ENCODE measurements around the gene ST7L. TPM values are rescaled to one million over a fixed set of nuclear protein-coding genes. Genes with fewer than 3 reads are reported as not detected.

Gene ST7L
- total and polyA plus RNA-seq, 2 donors (not counting 1 experiment from before 2014, with no cell fraction given) = 14.6 to 18.0 TPM

GRCh38 chr1:112638110-112638428 lies 19.1 kb upstream of the ST7L start:
- Histone ChIP-seq H3K27me3 (ENCODE audit: control insufficient read depth, insufficient read depth, low read length) (no peaks in the 10 kb centered on the region), H3K4me2 (ENCODE audit: extremely low read depth, insufficient read depth, low read length) (no peak overlapping the region), H3K79me2 (ENCODE audit: control insufficient read depth, insufficient read depth, low read length) (peaks cover 83% of the 10 kb centered on the region), H3K9ac (ENCODE audit: insufficient read depth, low read length) (no peak overlapping the region), H3K36me3 (ENCODE audit: control insufficient read depth, insufficient read depth, low read length) (no peaks in the 10 kb centered on the region), H2AFZ (ENCODE audit: low read length) (no peak overlapping the region), H3K9me3 (ENCODE audit: control insufficient read depth, insufficient read depth, low read depth, low read length) (no peaks in the 10 kb centered on the region), H3K4me3 (replicated peaks in 1 of 4; ENCODE audit: control extremely low read depth in 1 of 4, insufficient read depth in 1 of 4, low read depth in 3 of 4, low read length in 4 of 4) (no peak overlapping the region), H3K4me1 (ENCODE audit: control insufficient read depth, extremely low read depth, insufficient read depth, low read length) (peaks cover 3% of the 10 kb centered on the region), H3K27ac (ENCODE audit: insufficient read depth, low read length) (no peak overlapping the region), H4K20me1 (ENCODE audit: control insufficient read depth, extremely low read depth, insufficient read depth, low read length) (peaks cover 6% of the 10 kb centered on the region)
- TF ChIP-seq CTCF (conservative IDR thresholded peaks at IDR 0.05 in 1 of 2, IDR thresholded peaks at IDR 0.05 in 1 of 2; ENCODE audit: low read depth in 1 of 2, low read length in 2 of 2) (no peak), EZH2 (IDR thresholded peaks at IDR 0.05; ENCODE audit: low read length, missing control alignments) (no peak)
- DNase-seq (ENCODE audit: low read depth in 2 of 2) = no peak

DNA sequence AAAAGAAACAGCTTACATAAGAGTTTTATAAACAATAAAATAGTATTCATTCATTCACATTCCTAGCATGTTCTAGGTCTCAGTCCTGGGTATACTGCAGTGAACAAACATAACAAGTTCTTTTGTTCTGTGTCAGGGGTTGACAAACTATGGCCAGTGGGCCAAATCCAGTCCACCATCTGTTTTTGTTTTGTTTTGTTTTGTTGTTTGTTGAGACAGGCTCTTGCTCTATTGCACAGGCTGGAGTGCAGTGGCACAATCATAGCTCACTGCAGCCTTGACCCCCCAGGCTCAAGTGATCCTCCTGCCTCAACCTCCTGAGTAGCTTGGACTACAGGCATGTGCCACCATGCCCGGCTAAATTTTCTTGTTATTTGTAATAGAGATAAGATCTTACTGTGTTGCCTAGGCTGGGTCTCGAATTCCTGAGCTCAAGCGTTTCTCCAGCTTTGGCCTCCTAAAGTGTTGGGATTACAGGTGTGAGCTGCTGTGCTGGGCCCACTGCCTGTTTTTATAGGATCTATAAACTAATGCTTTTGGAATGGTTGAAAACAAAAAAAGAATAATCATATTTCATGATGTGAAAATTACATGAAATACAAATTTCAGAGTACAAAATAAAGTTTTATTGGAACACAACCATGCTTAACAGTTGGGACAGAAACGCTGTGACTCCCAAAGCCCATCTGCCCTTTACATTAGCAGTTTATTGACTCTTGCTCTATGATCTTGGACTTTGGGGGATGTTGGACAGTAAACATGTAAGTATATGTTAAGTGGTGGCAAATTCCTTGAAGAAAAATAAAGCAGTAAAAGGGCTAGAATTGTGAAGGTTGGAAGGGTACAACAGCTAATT lies 18.5 kb upstream of the ST7L start:
- TF ChIP-seq EZH2 (IDR thresholded peaks at IDR 0.05; ENCODE audit: low read length, missing control alignments) (no peak), CTCF (conservative IDR thresholded peaks at IDR 0.05 in 1 of 2, IDR thresholded peaks at IDR 0.05 in 1 of 2; ENCODE audit: low read depth in 1 of 2, low read length in 2 of 2) (no peak)
- Histone ChIP-seq H3K4me2 (ENCODE audit: extremely low read depth, insufficient read depth, low read length) (peak overlapping the region; percentile 25), H3K4me1 (ENCODE audit: control insufficient read depth, extremely low read depth, insufficient read depth, low read length) (peaks cover 3% of the 10 kb centered on the region), H3K27me3 (ENCODE audit: control insufficient read depth, insufficient read depth, low read length) (no peaks in the 10 kb centered on the region), H2AFZ (ENCODE audit: low read length) (no peak overlapping the region), H3K4me3 (replicated peaks in 1 of 4; ENCODE audit: control extremely low read depth in 1 of 4, insufficient read depth in 1 of 4, low read depth in 3 of 4, low read length in 4 of 4) (no peak overlapping the region), H3K9ac (ENCODE audit: insufficient read depth, low read length) (no peak overlapping the region), H3K27ac (ENCODE audit: insufficient read depth, low read length) (peak overlapping the region; percentile 31), H3K9me3 (ENCODE audit: control insufficient read depth, insufficient read depth, low read depth, low read length) (no peaks in the 10 kb centered on the region), H3K79me2 (ENCODE audit: control insufficient read depth, insufficient read depth, low read length) (peaks cover 84% of the 10 kb centered on the region), H4K20me1 (ENCODE audit: control insufficient read depth, extremely low read depth, insufficient read depth, low read length) (peaks cover 6% of the 10 kb centered on the region), H3K36me3 (ENCODE audit: control insufficient read depth, insufficient read depth, low read length) (no peaks in the 10 kb centered on the region)
- DNase-seq (ENCODE audit: low read depth in 2 of 2) = peak in 1 of 2 donors; percentile 53

DNA sequence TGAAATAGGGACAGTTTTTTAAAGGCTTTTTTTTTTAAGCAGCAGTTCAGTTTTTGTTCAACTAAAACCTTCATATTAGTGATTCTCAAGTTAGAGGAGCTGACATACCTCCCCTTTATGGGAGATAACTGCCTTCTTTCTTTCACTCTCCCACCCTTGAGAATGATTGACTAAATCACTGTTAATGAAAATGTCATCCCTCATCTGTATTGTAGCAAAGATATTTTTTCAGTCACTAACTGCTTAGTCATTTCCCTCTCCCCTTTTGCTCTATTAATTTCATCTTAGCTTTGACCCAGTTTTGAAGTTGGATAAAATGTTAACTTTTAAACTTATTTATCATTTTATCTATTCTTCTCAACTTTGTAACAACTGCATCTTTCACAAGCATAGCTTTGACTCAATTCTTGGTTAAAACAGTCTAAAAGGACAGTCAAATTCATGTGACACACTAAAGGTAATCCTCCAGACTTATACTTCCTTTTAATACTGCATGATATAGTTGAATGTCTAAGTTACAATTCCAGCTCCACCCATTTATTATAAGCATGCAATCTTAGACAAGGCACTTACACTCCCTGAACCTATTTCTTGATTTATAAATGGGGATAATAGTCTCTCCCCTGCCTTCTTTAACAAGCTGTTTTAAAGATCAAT lies 17.8 kb upstream of the ST7L start:
- Histone ChIP-seq H3K9ac (ENCODE audit: insufficient read depth, low read length) (no peak overlapping the region), H3K27ac (ENCODE audit: insufficient read depth, low read length) (peak overlapping the region; percentile 14), H4K20me1 (ENCODE audit: control insufficient read depth, extremely low read depth, insufficient read depth, low read length) (peaks cover 6% of the 10 kb centered on the region), H2AFZ (ENCODE audit: low read length) (no peak overlapping the region), H3K4me2 (ENCODE audit: extremely low read depth, insufficient read depth, low read length) (peak overlapping the region; percentile 25), H3K4me3 (replicated peaks in 1 of 4; ENCODE audit: control extremely low read depth in 1 of 4, insufficient read depth in 1 of 4, low read depth in 3 of 4, low read length in 4 of 4) (no peak overlapping the region), H3K9me3 (ENCODE audit: control insufficient read depth, insufficient read depth, low read depth, low read length) (no peaks in the 10 kb centered on the region), H3K4me1 (ENCODE audit: control insufficient read depth, extremely low read depth, insufficient read depth, low read length) (peaks cover 3% of the 10 kb centered on the region), H3K36me3 (ENCODE audit: control insufficient read depth, insufficient read depth, low read length) (no peaks in the 10 kb centered on the region), H3K27me3 (ENCODE audit: control insufficient read depth, insufficient read depth, low read length) (no peaks in the 10 kb centered on the region), H3K79me2 (ENCODE audit: control insufficient read depth, insufficient read depth, low read length) (peaks cover 84% of the 10 kb centered on the region)
- no peak for DNase-seq (ENCODE audit: low read depth in 2 of 2)
- TF ChIP-seq EZH2 (IDR thresholded peaks at IDR 0.05; ENCODE audit: low read length, missing control alignments) = no peak
- no peak for TF ChIP-seq CTCF (conservative IDR thresholded peaks at IDR 0.05 in 1 of 2, IDR thresholded peaks at IDR 0.05 in 1 of 2; ENCODE audit: low read depth in 1 of 2, low read length in 2 of 2)

Measured in fibroblast of lung (primary cell).